GM23248 (cell line): ENCODE data around the gene GPATCH4. TPM values are rescaled to one million over a fixed set of nuclear protein-coding genes. Genes with fewer than 3 reads are reported as not detected.

ENCODE experiments used
- DNase-seq: peaks from one replicate; pipeline ENCODE4 v3.0.0-alpha.2; 2015
- H2AFZ ChIP-seq: fragments of 200-600 bp; sonication (generic); 2 replicates; pipeline ENCODE4 v1.6.1; 2016; ENCODE audit warnings: antibody characterized with exemption
- H3F3A ChIP-seq: fragments of 200-600 bp; sonication (generic); 2 replicates; pipeline ENCODE4 v1.6.1; 2016; ENCODE audit warnings: mild to moderate bottlenecking, antibody characterized with exemption, mixed run types; ENCODE audit not compliant: insufficient read depth
- H3K27ac ChIP-seq: fragments of 200-600 bp; sonication (generic); 2 replicates; pipeline ENCODE4 v1.5.1; 2016; ENCODE audit warnings: mild to moderate bottlenecking
- H3K27me3 ChIP-seq: fragments of 200-600 bp; sonication (generic); replicated peaks from 2 replicates; pipeline ENCODE4 v1.6.1; 2016; ENCODE audit warnings: mild to moderate bottlenecking; ENCODE audit not compliant: insufficient read depth
- H3K36me3 ChIP-seq: fragments of 200-600 bp; sonication (generic); 2 replicates; pipeline ENCODE4 v1.6.1; 2016; ENCODE audit warnings: low read depth, mild to moderate bottlenecking
- H3K4me1 ChIP-seq: fragments of 200-600 bp; sonication (generic); 2 replicates; pipeline ENCODE4 v1.6.1; 2016; ENCODE audit warnings: mild to moderate bottlenecking; ENCODE audit not compliant: insufficient read depth
- H3K4me2 ChIP-seq: fragments of 200-600 bp; sonication (generic); one replicate; pipeline ENCODE4 v1.6.1; 2016; ENCODE audit warnings: mild to moderate bottlenecking; ENCODE audit not compliant: unreplicated experiment
- H3K4me3 ChIP-seq: fragments of 200-600 bp; sonication (generic); 2 replicates; pipeline ENCODE4 v1.5.1; 2016; ENCODE audit warnings: mild to moderate bottlenecking
- H3K79me2 ChIP-seq: fragments of 200-600 bp; sonication (generic); 2 replicates; pipeline ENCODE4 v1.6.1; 2016; ENCODE audit warnings: mild to moderate bottlenecking; ENCODE audit not compliant: insufficient read depth
- H3K9ac ChIP-seq: fragments of 200-600 bp; sonication (generic); 2 replicates; pipeline ENCODE4 v1.6.1; 2016; ENCODE audit warnings: mild to moderate bottlenecking
- H3K9me2 ChIP-seq: fragments of 200-600 bp; sonication (generic); 2 replicates; pipeline ENCODE4 v1.6.1; 2016; ENCODE audit warnings: mixed run types, mild to moderate bottlenecking, moderate library complexity; ENCODE audit not compliant: insufficient read depth
- H3K9me3 ChIP-seq: fragments of 200-600 bp; sonication (generic); one replicate; pipeline ENCODE4 v1.6.1; 2017; ENCODE audit warnings: low read depth
- H4K20me1 ChIP-seq: fragments of 200-600 bp; sonication (generic); 2 replicates; pipeline ENCODE4 v1.6.0; 2016; ENCODE audit not compliant: insufficient read depth
- EZH2 ChIP-seq: fragments of 200-600 bp; sonication (generic); IDR thresholded peaks from 2 replicates; pipeline ENCODE4 v1.6.1; 2018; ENCODE audit warnings: antibody characterized with exemption, mild to moderate bottlenecking; ENCODE audit not compliant: insufficient read depth, poor library complexity, severe bottlenecking
- EZH2phosphoT487 ChIP-seq: fragments of 200-600 bp; sonication (generic); IDR thresholded peaks from 2 replicates; pipeline ENCODE4 v1.6.1; 2018; ENCODE audit warnings: antibody characterized with exemption, moderate library complexity, mild to moderate bottlenecking, low read depth; ENCODE audit not compliant: insufficient read depth
- WGBS, 2 experiments: methylation state at CpG; one replicate each; pipeline ENCODE4 v1.1.6; 2015 to 2017; ENCODE audit warnings: low lambda C conversion rate in 2 of 2, low coverage in 1 of 2; ENCODE audit errors: missing lambda C conversion rate in 2 of 2; 5-methylcytosine and 5-hydroxymethylcytosine counted together
- in situ Hi-C: fragments of 300-500 bp; cut with MboI; formaldehyde crosslinking; loops from 2 replicates; pipeline ENCODE4 v1.15.0; 2020
- polyA plus RNA-seq: library from polyadenylated mRNA; unstranded; fragments of >200 nt; fragmentation: Nextera tagmentation; extraction: Ambion mirVana; gene quantifications from 2 replicates; pipeline ENCODE4 v1.2.1, GENCODE V29; 2016
- total RNA-seq: library from RNA; depleted of rRNA; stranded (reverse); fragments of >200 nt; shearing (Covaris generic); gene quantifications from 2 replicates; pipeline ENCODE4 v1.2.3, GENCODE V29; 2014

GPATCH4 gene
- total and polyA plus RNA-seq, 2 experiments from 2014 or later = 12.5 to 46.6 TPM

DNA sequence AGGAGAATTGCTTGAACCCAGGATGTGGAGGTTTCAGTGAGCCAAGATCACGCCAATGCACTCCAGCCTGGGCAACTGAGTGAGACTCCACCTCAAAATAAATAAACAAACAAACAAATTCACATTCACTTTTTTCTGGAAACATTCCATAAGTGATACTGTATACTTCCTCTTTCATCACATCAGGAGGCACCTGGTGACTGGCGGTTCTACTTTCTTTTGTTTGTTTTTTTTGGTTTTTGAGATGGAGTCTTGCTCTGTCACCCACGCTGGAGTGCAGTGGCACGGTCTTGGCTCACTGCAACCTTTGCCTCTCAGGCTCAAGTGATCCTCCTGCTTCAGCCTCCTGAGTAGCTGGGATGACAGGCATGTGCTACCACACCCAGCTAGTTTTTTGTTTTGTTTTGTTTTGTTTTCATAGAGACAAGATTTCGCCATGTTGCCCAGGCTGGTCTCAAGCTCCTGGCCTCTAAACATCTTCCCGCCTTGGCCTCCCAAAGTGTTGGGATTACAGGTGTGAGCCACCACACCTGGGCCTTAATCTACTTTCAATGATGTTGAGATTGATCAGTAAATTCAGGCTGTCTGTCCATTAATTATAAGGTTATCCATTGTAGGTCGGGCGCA is 28.7 kb upstream of the GPATCH4 start:
- peaks cover 62% of the 10 kb centered on the region for H3K27me3 ChIP-seq
- H3K4me1 ChIP-seq = no peaks in the 10 kb centered on the region
- H3K79me2 ChIP-seq = no peaks in the 10 kb centered on the region
- no peak overlapping the region for H2AFZ ChIP-seq
- H3K4me3 ChIP-seq = no peak overlapping the region
- no peak for DNase-seq
- in situ Hi-C loops = no loop called here
- no peak overlapping the region for H3K27ac ChIP-seq
- no peaks in the 10 kb centered on the region for H3K9me3 ChIP-seq
- H3K9me2 ChIP-seq = no peaks in the 10 kb centered on the region
- H3K4me2 ChIP-seq = no peak overlapping the region
- no peak for TF ChIP-seq EZH2
- no peak for TF ChIP-seq EZH2phosphoT487
- H4K20me1 ChIP-seq = no peaks in the 10 kb centered on the region
- no peaks in the 10 kb centered on the region for H3K36me3 ChIP-seq
- no peak overlapping the region for H3K9ac ChIP-seq
- 67 to 71% methylated on average over 8 of the region's 8 CpGs for WGBS, 2 experiments
- no peaks in the 10 kb centered on the region for H3F3A ChIP-seq

DNA sequence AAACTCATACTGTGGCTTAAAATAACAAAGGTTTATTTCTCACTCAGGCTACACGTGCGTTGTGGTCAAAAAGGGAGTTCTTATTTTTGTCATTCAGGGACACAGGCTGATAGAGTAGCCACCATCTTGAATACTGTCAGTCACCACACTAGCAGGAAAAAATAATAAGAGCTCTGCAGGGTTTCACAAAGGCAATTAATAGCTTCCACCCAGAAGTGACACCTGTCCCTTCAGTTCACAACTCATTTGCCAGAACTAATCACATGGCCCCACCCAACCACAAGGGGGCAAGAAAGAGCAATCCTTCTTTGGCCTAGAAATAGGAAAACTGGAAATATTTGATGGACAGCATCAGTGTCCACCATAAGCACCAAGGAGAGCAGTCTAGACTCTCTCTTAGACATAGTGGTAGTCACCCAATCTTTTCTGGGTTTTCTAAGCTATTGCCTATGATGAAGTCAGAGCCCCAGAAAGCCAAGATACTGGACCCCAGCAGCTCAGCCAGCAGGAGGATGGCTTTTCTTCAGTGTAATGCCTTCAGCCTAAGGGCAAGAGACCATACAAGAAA is 26.1 kb upstream of the GPATCH4 start:
- peak; percentile 59 for DNase-seq
- no peaks in the 10 kb centered on the region for H3F3A ChIP-seq
- in situ Hi-C loops = no loop called here
- no peaks in the 10 kb centered on the region for H3K4me1 ChIP-seq
- H3K36me3 ChIP-seq = no peaks in the 10 kb centered on the region
- H3K9me3 ChIP-seq = no peaks in the 10 kb centered on the region
- H2AFZ ChIP-seq = no peak overlapping the region
- H3K27me3 ChIP-seq = peaks cover 66% of the 10 kb centered on the region
- H3K27ac ChIP-seq = no peak overlapping the region
- H3K79me2 ChIP-seq = no peaks in the 10 kb centered on the region
- 95 to 97% methylated on average over 2 of the region's 2 CpGs for WGBS, 2 experiments
- no peaks in the 10 kb centered on the region for H3K9me2 ChIP-seq
- no peak overlapping the region for H3K9ac ChIP-seq
- no peak overlapping the region for H3K4me3 ChIP-seq
- no peak for TF ChIP-seq EZH2phosphoT487
- no peak for TF ChIP-seq EZH2
- no peaks in the 10 kb centered on the region for H4K20me1 ChIP-seq
- H3K4me2 ChIP-seq = no peak overlapping the region

DNA sequence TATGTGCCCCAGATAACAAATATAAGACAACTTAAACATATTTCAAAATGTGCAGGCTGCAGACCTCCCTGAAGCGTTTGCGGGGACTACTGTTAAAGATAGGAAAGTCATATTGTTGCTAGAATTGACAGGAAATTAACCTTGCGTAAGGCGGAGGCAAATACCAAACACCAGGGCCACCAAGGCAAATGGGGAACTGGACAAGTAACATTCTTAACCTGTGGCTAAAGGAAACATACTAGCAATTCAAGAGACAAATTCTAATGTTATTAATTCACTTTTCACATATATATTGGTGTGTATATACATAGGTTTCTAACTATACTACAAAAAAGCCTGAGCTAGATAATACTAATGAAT is 24.8 kb upstream of the GPATCH4 start:
- Histone ChIP-seq H3K4me2 (no peak overlapping the region), H3K27ac (no peak overlapping the region), H3K36me3 (no peaks in the 10 kb centered on the region), H3K79me2 (no peaks in the 10 kb centered on the region), H3F3A (no peaks in the 10 kb centered on the region), H3K27me3 (peaks cover 57% of the 10 kb centered on the region), H3K9me3 (no peaks in the 10 kb centered on the region), H3K9ac (no peak overlapping the region), H3K9me2 (no peaks in the 10 kb centered on the region), H4K20me1 (no peaks in the 10 kb centered on the region), H2AFZ (no peak overlapping the region), H3K4me1 (no peaks in the 10 kb centered on the region), H3K4me3 (no peak overlapping the region)
- no peak for TF ChIP-seq EZH2phosphoT487
- 47 to 49% methylated on average over 4 of the region's 4 CpGs for WGBS, 2 experiments
- in situ Hi-C loops = no loop called here
- no peak for DNase-seq

DNA sequence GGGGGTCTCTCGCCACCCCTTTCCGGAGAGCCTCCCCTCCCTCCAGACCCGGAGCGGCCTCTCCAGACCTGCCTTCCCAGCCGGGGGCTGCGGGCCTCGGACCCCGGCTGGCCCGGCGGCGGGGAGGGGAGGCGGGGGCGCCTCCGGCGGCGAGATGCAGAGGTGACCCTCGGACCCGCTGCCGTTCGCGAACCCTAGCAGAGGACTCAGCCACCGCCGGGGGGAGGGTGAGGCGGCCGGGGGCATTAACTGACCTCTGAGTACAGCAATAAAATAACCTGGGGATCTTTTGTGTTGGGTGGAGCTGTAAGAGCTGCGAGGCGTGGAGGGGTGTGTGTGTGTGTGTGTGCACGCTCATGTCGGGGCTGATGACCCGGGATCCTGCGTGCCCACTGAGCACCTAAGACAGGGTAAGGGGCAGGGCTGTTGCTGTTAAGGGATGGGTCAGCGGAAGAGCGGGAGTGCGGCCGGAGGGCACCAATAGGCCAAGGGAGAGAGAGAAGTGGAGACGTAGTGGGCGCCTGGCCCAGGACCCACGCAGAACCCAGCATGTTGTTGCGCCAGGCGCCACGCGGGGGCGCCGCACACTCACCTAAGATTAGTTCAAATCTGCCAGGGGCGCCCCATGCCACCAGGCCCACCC is 24.3 kb upstream of the GPATCH4 start:
- H3F3A ChIP-seq = no peaks in the 10 kb centered on the region
- no peaks in the 10 kb centered on the region for H3K4me1 ChIP-seq
- no peak overlapping the region for H3K9ac ChIP-seq
- DNase-seq = peak; percentile 56
- H3K9me3 ChIP-seq = no peaks in the 10 kb centered on the region
- TF ChIP-seq EZH2phosphoT487 = no peak; the same call in 1 of the 2 replicates
- TF ChIP-seq EZH2 = peak; percentile 60
- H3K9me2 ChIP-seq = no peaks in the 10 kb centered on the region
- no peaks in the 10 kb centered on the region for H3K79me2 ChIP-seq
- no peak overlapping the region for H3K27ac ChIP-seq
- peaks cover 55% of the 10 kb centered on the region for H3K27me3 ChIP-seq
- H3K36me3 ChIP-seq = no peaks in the 10 kb centered on the region
- no peaks in the 10 kb centered on the region for H4K20me1 ChIP-seq
- H3K4me2 ChIP-seq = peak overlapping the region; percentile 48
- 0 to 1% methylated on average over 26 to 43 of the region's 45 CpGs for WGBS, 2 experiments
- in situ Hi-C loops = no loop called here
- H3K4me3 ChIP-seq = no peak overlapping the region
- H2AFZ ChIP-seq = no peak overlapping the region
